SK-N-DZ (cell line): ENCODE data around the gene MMP24OS.
"Not testable (repeated sequence)": the region's sequence is repeated elsewhere in the genome, so short reads cannot be mapped to it uniquely, and the experiment has no call there.

ENCODE experiments used
- DNase-seq: peaks from one replicate; pipeline ENCODE4 v3.0.0-alpha.2; 2015; ENCODE audit warnings: low spot score

MMP24OS gene

DNA sequence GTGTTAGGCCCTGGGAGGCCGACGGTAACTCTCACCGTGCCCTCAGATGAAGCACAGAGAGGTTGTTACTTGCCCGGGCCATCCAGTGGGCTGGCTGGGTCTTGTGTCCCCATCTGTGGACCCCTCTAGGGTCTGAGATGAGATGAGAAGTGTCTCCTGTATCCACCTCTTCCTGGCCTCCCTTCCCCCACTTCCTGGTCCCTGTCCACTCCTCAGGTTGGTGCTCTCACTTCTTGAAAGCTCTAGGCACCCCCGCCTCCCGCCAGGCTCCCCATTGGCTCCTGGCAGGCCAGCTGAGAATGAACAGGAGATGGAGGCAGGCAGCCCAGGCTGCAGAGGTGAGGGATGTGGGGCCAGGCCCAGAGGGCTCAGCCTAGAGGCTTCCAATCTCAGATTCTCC is 1.5 kb downstream of the MMP24OS start:
- DNase-seq, result no peak

DNA sequence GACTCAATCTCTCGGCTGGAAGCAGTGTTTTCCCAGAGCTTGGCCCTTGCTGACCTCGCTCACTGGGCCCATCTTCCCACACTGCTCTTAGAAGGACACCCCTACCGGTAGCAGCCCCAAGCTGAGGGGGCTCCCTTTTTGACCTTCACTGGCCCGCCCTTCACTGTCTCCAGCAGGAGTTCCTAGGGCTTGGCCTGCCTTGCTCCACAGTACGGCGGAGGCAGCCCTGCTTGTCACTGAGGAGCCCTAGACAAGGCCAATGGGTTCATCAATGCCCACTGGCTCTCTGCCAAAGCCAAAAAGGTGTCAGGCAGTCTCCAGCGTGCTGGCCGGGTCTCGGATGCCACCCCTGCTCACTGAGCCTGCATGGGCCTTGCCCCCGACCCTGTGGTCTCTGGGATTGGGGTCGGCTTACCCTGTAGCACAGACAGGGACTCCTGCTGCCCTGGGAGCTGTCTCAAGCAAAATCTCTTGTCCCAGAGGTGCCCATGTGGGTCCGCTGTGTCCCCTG is 2.1 kb downstream of the MMP24OS start:
- DNase-seq, result no peak

DNA sequence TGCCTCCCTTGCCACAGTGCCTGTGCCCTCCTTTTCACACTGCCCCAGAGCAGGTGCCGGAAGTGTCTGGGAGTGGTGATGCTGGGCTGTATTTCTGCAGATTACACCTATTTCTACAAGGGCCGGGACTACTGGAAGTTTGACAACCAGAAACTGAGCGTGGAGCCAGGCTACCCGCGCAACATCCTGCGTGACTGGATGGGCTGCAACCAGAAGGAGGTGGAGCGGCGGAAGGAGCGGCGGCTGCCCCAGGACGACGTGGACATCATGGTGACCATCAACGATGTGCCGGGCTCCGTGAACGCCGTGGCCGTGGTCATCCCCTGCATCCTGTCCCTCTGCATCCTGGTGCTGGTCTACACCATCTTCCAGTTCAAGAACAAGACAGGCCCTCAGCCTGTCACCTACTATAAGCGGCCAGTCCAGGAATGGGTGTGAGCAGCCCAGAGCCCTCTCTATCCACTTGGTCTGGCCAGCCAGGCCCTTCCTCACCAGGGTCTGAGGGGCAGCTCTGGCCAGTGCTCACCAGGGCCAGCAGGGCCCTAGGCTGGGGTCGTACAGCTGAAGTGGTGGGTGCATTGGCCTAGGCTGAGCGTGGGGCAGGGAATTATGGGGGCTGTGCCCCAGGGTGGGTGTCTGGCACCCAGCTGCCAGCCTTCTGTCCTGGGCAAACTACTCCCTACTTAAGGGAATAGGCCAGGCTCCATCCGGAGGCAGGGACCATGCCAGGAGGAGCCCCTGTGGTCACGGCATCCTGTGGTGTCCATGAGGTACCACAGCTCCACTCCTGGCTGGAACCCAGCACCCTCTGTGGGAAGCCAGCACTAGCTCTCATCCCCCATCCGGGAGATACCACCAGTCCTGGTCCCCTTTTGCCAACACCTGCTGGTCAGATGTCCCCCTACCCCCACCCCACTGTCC is 3.5 kb downstream of the MMP24OS start:
- no peak for DNase-seq

DNA sequence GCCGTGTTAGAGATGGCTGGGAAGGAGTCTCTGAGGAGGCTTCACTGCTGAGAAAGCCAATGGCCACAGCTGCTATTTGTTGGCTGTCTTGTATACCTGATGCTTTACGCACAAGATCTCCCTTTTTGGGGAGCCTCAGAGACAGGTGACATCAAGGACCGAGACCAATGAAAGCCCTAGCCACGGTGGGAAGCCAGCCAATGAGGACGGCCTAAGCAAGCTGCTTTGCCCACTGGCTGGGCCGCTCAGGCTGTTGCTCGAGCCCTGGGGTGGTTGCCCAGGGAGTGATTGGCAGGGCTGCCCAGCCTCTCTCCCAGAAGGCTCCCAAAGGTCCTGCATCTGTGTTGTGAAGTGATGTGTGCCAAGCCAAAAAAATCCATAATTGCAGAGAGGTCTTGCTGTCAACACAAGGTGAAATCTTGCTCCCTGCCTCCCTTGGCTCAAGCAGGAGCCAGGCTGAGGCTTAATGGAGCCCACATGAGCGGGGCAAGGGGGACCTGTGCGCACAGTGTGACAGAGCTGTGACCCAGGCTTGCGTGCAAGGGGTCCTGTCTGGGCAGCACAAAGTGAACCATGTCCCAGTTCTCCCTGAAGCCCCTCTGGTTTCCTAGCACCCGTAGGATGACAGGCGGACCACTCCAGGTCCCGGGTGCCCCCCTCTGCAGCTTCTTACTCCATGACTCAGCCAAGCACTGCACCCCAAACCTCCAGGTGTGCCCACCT is 4.3 kb downstream of the MMP24OS start:
- no peak for DNase-seq

DNA sequence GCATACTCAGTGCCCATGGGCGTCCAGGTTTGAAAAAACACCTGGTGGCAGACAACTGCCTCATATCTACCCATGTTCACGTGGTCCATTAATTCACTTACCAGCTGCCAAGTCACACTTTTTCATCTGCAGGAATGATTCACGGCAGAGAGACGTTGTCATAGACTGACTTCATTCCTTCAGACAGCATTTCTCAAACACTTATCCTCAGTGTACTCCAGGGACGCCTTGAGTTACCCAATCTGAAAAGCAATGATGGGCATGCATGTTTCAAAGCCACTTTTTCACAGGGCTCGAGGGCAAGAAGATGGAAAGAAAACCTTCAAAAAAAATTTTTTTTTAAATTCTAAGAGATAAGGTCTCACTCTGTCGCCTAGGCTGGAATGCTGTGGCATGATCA is 6.0 kb downstream of the MMP24OS start:
- DNase-seq, result no peak

DNA sequence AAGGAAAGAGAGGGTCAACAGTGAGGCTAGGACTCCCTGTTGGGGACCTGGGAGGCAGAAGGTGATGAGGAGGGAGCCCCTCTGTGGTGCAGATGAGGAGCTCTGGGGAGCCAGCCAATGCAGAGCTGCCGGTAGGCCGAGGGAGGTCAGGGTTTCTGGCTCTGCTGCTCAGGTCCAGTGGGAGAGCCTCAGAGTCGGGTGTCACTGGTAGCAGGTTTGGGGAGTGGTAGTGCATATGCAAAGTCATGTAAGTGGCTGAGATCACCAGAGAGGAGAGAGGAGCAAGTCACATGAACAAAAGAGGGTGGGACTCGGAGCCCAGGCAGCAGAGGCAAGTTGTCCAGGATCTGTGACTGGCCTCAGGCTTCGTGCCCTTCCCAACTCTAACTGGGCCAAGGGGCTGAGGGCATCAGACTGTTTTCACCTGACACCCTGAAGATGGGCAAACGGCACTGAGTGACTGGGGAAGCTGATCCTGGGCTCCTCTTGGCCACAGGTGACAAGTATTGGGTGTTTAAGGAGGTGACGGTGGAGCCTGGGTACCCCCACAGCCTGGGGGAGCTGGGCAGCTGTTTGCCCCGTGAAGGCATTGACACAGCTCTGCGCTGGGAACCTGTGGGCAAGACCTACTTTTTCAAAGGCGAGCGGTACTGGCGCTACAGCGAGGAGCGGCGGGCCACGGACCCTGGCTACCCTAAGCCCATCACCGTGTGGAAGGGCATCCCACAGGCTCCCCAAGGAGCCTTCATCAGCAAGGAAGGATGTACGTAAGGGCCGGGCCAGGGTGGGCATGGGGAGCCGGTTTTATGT is 6.6 kb downstream of the MMP24OS start:
- DNase-seq, result no peak

DNA sequence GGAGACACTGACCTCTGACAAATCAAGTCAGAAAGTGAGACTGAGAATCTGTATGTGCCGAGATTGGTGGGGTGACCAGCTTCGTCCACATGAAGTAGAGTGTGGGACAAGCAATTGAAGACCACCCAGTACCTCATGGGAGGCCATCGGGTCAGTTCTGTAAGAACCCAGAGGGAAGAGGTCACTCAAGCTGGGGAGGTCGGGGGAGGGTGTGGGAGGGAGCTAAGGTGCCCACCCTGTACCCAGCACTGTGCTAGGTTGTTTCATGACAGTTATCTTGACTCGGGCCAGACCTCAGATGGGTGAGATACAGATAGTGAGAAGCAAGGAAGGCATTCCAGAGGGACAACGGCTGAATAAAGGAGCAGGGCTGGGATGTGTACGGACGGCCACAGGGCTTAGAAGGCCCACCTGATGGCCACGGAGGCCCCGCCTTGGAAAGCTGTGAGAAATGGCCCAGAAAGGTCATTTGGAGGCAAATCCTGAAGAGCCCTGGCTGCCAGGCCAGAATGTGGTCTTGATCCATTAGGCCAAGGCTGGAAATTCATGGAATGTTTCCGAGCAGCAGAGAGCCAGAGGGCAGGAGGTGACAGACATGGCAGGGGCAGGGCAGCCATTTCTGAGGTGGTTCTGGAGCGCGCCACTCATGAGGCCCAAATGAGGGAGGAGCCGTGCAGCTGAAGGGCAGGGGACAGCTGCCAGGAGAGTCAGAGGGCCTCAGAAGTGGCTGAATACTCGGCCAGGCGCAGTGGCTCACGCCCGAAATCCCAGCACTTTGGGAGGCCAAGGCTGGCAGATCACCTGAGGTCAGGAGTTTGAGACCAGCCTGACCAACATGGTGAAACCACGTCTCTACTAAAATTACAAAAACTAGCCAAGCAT is 7.7 kb downstream of the MMP24OS start:
- no peak for DNase-seq

DNA sequence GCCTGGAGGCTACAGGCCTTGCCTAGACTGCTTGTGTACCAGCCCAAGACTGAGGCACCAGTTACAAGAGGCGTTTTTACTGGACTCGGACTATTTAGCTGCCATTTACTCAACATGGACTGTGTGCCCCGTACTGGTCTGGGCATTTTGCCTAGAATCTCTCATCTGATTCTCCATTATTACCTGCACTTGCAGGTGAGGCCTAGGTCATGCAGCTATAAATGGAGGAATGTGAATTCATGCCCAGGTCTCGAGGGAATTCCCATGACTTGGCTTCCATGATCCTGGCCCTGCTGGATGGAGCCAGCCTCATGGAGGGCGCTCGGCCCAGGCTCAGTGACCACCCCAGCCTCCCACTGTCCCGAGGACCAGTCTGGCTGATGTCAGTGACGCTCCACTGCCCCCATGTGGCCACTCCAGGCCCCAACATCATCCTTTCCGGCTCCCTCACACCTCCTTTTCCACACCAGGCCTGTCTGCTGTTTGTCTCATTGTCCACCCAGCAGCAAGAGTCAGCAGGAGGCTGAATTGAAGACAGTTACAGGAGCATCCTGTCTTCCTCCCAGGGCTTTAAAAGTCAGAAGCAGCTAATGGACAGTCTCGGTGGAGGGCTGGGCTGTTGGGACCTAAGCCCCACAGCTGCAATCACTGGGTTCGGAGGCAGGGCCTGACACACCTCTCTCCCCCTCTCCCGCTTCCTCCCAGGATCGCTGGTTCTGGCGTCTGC is 8.7 kb downstream of the MMP24OS start:
- peak; percentile 83 for DNase-seq

DNA sequence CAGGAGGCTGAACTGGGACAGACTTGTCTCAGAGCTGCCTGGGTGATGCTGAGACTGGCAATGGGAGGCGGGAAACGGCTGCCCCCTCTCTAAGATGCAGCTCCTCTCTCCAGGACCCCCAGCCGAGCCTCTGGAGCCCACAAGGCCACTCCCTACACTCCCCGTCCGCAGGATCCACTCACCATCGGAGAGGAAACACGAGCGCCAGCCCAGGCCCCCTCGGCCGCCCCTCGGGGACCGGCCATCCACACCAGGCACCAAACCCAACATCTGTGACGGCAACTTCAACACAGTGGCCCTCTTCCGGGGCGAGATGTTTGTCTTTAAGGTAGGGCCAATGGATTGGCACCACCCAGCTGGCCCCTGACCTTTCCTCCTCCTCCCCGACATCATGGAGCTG is 10.8 kb downstream of the MMP24OS start:
- DNase-seq, result no peak

DNA sequence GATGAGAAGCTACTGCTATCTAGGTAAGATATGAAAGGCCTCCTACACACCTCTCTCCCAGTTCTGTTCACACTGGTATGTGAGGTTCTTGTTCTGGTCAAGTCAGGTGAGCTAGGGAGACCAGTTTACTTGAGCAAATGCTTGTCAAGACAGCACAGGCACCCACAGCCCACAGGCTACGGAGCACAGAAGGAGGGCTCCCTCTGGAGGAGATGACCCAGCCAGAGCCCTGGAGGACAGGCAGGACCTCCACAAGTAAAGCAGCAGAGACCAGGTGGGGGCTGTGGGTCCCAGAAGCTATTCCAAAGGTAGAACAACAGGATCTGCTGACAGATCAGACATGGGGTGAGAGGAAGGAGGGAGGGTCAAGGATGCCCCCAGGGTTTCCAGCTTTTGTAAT is 13.2 kb downstream of the MMP24OS start:
- peak; percentile 58 for DNase-seq

DNA sequence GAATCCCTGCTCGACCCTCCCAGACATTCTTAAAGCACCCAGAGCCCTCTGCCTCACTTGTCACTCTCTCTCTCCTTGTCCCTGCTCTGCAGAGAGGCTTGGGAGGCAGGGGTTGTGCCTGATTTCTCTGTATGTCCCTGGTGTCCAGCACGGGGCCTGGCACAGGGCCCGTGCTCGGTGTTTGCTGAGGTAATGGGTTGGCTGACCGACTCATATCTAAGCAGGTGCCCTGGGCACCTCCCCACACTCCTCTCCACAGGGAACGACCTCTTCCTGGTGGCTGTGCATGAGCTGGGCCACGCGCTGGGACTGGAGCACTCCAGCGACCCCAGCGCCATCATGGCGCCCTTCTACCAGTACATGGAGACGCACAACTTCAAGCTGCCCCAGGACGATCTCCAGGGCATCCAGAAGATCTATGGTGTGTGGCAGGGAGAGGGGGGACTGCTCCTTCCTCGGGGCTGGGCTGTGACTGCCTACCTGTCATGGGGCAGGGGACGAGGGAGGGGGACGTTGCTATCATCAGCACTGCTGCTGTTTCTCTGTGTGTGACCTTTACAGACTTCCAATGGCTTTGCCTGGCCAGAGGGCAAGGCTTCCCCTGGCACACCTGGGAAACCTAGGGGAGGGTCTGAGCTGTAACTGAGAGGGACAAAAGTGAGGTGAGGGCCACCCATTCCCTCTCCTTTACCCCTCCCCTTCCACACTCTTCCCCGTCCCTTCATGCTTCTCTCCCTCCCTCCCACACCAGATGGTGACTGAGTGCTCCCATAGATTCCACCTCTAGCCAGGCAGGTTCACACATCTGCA is 14.2 kb downstream of the MMP24OS start:
- no peak for DNase-seq

DNA sequence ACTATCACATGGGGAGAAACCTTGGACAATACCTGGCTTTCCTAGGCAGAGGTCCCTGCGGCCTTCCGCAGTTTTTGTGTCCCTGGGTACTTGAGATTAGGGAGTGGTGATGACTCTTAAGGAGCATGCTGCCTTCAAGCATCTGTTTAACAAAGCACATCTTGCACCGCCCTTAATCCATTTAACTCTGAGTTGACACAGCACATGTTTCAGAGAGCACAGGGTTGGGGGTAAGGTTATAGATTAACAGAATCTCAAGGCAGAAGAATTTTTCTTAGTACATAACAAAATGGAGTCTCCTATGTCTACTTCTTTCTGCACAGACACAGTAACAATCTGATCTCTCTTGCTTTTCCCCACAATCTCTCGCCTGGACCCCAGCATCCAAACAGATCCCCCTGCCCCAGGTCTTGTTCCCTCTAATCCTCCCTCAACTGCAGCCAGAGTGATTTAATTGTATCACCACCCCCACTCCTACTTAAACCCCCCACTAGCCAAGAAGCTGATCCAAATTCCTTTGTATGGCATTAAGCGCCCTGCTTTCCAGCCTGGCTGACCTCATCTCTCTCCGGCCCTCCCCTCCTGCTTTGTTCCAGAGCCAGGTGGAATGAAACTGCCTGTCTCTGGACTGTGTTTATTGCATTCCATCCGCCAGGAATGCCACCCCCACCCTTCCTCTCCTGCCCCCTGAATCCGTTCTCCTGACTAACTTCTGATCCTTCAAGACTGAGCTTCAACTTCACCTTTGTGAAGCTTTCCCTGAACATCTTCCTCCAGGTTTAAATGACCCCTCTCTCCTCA is 15.0 kb downstream of the MMP24OS start:
- peak; percentile 73 for DNase-seq

DNA sequence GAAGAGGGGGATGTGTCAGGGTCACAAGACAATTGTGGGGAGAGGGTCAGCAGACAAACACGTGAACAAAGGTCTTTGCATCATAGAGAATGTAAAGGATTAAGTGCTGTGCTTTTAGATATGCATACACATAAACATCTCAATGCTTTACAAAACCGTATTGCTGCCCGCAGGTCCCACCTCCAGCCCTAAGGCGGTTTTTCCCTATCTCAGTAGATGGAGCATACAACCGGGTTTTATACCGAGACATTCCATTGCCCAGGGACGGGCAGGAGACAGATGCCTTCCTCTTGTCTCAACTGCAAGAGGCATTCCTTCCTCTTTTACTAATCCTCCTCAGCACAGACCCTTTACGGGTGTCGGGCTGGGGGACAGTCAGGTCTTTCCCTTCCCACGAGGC is 15.6 kb downstream of the MMP24OS start:
- not testable (repeated sequence) for DNase-seq

DNA sequence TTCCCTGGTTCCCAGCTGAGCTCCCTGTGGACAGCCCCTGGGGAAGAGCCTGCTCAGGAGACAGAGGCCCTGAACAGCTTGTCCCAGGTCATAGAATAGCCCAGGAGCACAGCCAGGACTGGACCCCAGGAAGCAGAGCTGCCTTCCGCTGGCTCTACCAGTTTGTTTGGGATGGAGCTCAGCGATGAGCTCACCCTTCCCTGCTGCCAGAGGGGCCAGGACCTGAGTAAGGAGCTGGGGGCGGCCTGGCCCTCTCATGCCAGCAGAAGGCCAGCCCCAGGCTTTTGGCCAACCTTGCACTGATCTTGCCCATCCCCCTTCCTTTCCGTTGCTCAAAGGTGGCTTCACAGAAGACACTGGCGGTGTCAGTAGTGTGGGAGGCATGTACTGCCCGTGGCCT is 17.5 kb downstream of the MMP24OS start:
- DNase-seq, result no peak

DNA sequence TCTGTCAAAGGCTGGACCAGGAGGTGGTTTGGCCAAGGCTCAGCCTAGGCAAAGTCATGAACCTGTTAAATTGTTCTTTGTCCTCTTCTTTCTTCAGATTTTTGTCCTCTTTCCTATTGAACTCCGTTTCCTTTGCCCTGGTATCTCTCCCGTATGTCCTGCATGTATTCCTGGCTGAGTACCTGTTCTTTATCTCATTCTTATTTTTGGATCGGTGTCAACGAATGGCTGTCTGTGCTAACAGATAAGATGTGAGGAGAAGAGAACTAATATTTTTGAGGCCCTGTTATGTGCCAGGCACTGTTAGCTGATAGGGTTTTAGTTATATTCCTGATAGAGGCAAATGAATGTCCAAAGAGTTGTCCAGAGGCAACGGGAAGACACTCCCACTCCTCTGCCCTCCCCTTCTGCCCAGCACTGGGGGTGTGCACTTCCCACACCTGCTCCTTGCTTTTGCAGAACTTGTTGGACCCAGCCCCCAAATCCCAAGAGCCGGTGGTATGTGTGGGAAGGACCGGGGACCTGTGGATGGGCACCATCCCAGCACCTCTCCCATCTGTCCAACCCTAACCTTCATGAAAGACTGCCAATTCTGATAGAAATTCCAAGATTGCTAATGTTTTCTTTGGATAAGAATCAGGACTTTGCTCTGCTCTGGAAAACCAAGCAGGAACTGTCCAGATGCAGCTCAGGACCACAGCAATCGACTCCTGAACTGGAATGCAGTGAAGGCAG is 20.6 kb downstream of the MMP24OS start:
- no peak for DNase-seq

DNA sequence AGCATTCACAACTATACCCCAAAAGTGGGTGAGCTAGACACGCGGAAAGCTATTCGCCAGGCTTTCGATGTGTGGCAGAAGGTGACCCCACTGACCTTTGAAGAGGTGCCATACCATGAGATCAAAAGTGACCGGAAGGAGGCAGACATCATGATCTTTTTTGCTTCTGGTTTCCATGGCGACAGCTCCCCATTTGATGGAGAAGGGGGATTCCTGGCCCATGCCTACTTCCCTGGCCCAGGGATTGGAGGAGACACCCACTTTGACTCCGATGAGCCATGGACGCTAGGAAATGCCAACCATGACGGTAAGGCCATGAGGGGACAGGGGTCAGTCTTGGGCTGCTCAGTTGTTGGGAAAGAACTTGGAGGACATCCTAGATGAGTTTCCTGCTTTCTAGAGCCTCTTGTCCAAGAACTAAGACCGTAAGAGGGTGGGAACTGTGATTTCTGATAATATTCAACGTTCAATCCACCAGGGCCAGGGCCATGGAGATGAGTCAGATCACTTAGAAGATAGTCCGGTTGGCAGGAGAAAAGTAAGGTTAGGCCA is 23.4 kb downstream of the MMP24OS start:
- no peak for DNase-seq

DNA sequence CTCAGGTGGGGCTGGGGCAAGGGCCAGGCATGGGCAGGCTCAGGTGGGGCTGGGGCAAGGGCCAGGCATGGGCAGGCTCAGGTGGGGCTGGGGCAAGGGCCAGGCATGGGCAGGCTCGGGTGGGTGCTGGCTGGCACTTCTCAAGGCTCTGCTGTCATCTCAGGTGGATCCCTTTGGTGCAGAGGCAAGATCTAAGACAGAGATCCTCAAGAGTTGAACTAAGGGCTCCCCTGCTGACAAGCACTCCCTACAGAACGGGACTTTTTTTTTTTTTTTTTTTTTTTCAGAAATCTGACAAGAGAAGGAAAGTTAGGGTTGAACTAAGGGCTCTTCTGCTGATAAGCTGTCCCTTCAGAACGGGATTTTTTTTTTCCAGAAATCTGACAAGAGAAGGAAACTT is 24.9 kb downstream of the MMP24OS start:
- DNase-seq, result no peak
